Nephron (organoid): ENCODE results near the gene SLC44A1.

Source experiments
- H3K27ac Mint-ChIP-seq, 3 experiments: 2 replicates each; pipeline ENCODE4 v1.8.0; 2020; ENCODE audit warnings: mixed read lengths in 3 of 3, mild to moderate bottlenecking in 2 of 3, moderate library complexity in 1 of 3
- H3K27me3 Mint-ChIP-seq: 2 replicates; pipeline ENCODE4 v1.8.0; 2021; ENCODE audit warnings: low read depth, mild to moderate bottlenecking, moderate library complexity, mixed read lengths
- H3K36me3 Mint-ChIP-seq: 2 replicates; pipeline ENCODE4 v1.8.0; 2020; ENCODE audit warnings: low read depth, mixed read lengths
- H3K4me1 Mint-ChIP-seq: 2 replicates; pipeline ENCODE4 v1.8.0; 2020; ENCODE audit warnings: mixed read lengths
- H3K4me3 Mint-ChIP-seq, 3 experiments: 2 replicates each; pipeline ENCODE4 v1.8.0; 2020; ENCODE audit warnings: mild to moderate bottlenecking in 3 of 3, mixed read lengths in 3 of 3, moderate library complexity in 2 of 3
- H3K9me3 Mint-ChIP-seq: 2 replicates; pipeline ENCODE4 v1.8.0; 2020; ENCODE audit warnings: mixed read lengths
- CTCF ChIP-seq, 3 experiments: fragments of 200-600 bp; sonication (generic); IDR thresholded peaks; one replicate each; pipeline ENCODE4 v1.5.0; 2021; ENCODE audit warnings: antibody characterized with exemption in 3 of 3; ENCODE audit not compliant: unreplicated experiment in 3 of 3

The SLC44A1 gene

GRCh38 chr9:105485131-105485530, 240.7 kb downstream of the SLC44A1 start:
- Mint-ChIP-seq H3K4me1 (no peaks in the 10 kb centered on the region), H3K27ac (no peak overlapping the region), H3K36me3 (peaks cover 37% of the 10 kb centered on the region), H3K27me3 (no peaks in the 10 kb centered on the region), H3K9me3 (peaks cover 2% of the 10 kb centered on the region), H3K4me3 (no peak overlapping the region)
- TF ChIP-seq CTCF (IDR thresholded peaks at IDR 0.05; ENCODE audit: unreplicated experiment in 3 of 3): no peak
